CD4-positive, alpha-beta memory T cell (primary cell): Measurements from ENCODE around the gene DTNA. TPM values are rescaled to one million over a fixed set of nuclear protein-coding genes. Genes with fewer than 3 reads are reported as not detected.

ENCODE experiments used
- CTCF ChIA-PET: fragments of 350-600 bp; sonication (Branson Sonifier 250); formaldehyde crosslinking; loops from one replicate; lab custom pipeline; 2021; ENCODE audit warnings: inconsistent platforms; ENCODE audit not compliant: partially characterized antibody; lab: Charles Lee
- POLR2A ChIA-PET: fragments of 350-600 bp; sonication (Branson Sonifier 250); formaldehyde crosslinking; loops from one replicate; lab custom pipeline; 2021; ENCODE audit not compliant: partially characterized antibody; lab: Charles Lee
- DNase-seq, 5 donors: peaks; one replicate each; pipeline versions ENCODE4 v3.0.0 to v3.0.0-alpha.2; 2020 to 2022; ENCODE audit warnings: mixed read lengths in 1 of 5
- H3K27ac ChIP-seq: one replicate; pipeline ENCODE4 v1.7.0; 2013; ENCODE audit warnings: low read depth, low read length
- H3K27me3 ChIP-seq: 2 replicates; pipeline ENCODE4 v1.7.0; 2013; ENCODE audit warnings: mild to moderate bottlenecking, low read length, moderate library complexity; ENCODE audit not compliant: insufficient read depth
- H3K36me3 ChIP-seq: 2 replicates; pipeline ENCODE4 v1.7.0; 2013; ENCODE audit warnings: mild to moderate bottlenecking, low read length, moderate library complexity; ENCODE audit not compliant: insufficient read depth
- H3K4me1 ChIP-seq: 2 replicates; pipeline ENCODE4 v1.7.0; 2013; ENCODE audit warnings: mild to moderate bottlenecking, low read length, moderate library complexity; ENCODE audit not compliant: insufficient read depth
- H3K4me3 ChIP-seq, 2 donors: one replicate each; pipeline ENCODE4 v1.7.0; 2013; ENCODE audit warnings: low read length in 2 of 2, mild to moderate bottlenecking in 1 of 2
- H3K9me3 ChIP-seq, 2 donors: one replicate each; pipeline ENCODE4 v1.7.0; 2013; ENCODE audit warnings: low read length in 2 of 2, control low read depth in 1 of 2; ENCODE audit not compliant: control insufficient read depth in 1 of 2
- H3K27ac Mint-ChIP-seq, 7 donors: one replicate each; pipeline ENCODE4 v1.8.0; 2020 to 2021; ENCODE audit warnings: mixed read lengths in 7 of 7, mild to moderate bottlenecking in 6 of 7, inconsistent platforms in 3 of 7, moderate library complexity in 3 of 7
- H3K27me3 Mint-ChIP-seq, 2 donors: one replicate each; pipeline ENCODE4 v1.8.0; 2020 to 2021; ENCODE audit warnings: mixed read lengths in 2 of 2
- H3K36me3 Mint-ChIP-seq, 2 donors: one replicate each; pipeline ENCODE4 v1.8.0; 2020 to 2021; ENCODE audit warnings: mixed read lengths in 2 of 2, inconsistent platforms in 1 of 2, mild to moderate bottlenecking in 1 of 2
- H3K4me1 Mint-ChIP-seq, 4 donors: one replicate each; pipeline ENCODE4 v1.8.0; 2020 to 2021; ENCODE audit warnings: mixed read lengths in 4 of 4, mild to moderate bottlenecking in 1 of 4
- H3K4me3 Mint-ChIP-seq, 8 donors: one replicate each; pipeline ENCODE4 v1.8.0; 2020 to 2021; ENCODE audit warnings: mixed read lengths in 8 of 8, mild to moderate bottlenecking in 7 of 8, moderate library complexity in 6 of 8, inconsistent platforms in 3 of 8
- H3K9me3 Mint-ChIP-seq, 8 donors: one replicate each; pipeline ENCODE4 v1.8.0; 2020 to 2021; ENCODE audit warnings: mixed read lengths in 8 of 8, mild to moderate bottlenecking in 5 of 8, inconsistent platforms in 3 of 8, moderate library complexity in 1 of 8
- intact Hi-C: fragments of 100-400 bp; cut with micrococcal nuclease; formaldehyde crosslinking; loops from one replicate; pipeline ENCODE4 v1.15.1; 2023
- polyA plus RNA-seq, 2 donors: library from polyadenylated mRNA; unstranded; fragments of 300-500 nt; fragmentation: Illumina TruSeq; gene quantifications; one replicate each; pipeline ENCODE4 v1.2.3, GENCODE V29; 2021
- total RNA-seq, 2 experiments: library from RNA; stranded (reverse); gene quantifications; one replicate each; pipeline ENCODE4 v1.2.3, GENCODE V29; 2021

The DTNA gene
- total and polyA plus RNA-seq, 4 experiments from 2014 or later, result 0.58 TPM; not detected in 3

DNA sequence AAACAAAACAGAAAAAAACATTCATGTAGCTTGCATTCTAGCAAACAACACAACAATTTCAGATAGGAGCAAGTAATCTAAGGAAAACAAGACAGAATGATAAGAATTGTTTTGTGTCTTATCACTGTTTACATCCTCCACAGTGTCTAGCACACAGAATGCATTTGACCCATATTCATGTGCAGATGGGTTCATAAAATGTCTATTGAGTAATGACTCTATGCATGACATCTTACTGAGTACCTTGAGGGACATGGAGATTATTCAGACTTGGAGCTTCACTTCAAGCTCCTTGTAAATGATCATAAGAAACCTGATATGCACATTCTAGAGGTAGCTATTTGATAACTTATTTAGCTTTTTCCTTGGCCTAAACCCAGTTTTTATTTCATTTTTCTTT is 69.0 kb downstream of the DTNA start:
- DNase-seq, result no peak
- peaks cover 0 to 7% (median 2%) of the 10 kb centered on the region in 4 donors for H3K4me1 Mint-ChIP-seq
- H3K4me1 ChIP-seq, result no peaks in the 10 kb centered on the region
- peaks cover 1 to 11% of the 10 kb centered on the region in 2 donors for H3K27me3 Mint-ChIP-seq
- H3K36me3 Mint-ChIP-seq, result no peaks in the 10 kb centered on the region
- H3K4me3 ChIP-seq, result no peak overlapping the region
- no peaks in the 10 kb centered on the region for H3K27me3 ChIP-seq
- intact Hi-C loops, result no loop called here
- no peaks in the 10 kb centered on the region for H3K36me3 ChIP-seq
- H3K4me3 Mint-ChIP-seq, result no peak overlapping the region
- H3K9me3 ChIP-seq, result no peaks in the 10 kb centered on the region
- peaks cover 0 to 3% (median 0%) of the 10 kb centered on the region in 8 donors for H3K9me3 Mint-ChIP-seq
- H3K27ac ChIP-seq, result no peak overlapping the region
- no peak overlapping the region for H3K27ac Mint-ChIP-seq
- ChIA-PET CTCF (interaction anchor here (1.3 to 1.8 kb wide), 2 partner anchors 9 to 10 kb away, joined by 4 read pairs; no protein-coding TSS in a partner anchor), POLR2A (no interaction called here)

DNA sequence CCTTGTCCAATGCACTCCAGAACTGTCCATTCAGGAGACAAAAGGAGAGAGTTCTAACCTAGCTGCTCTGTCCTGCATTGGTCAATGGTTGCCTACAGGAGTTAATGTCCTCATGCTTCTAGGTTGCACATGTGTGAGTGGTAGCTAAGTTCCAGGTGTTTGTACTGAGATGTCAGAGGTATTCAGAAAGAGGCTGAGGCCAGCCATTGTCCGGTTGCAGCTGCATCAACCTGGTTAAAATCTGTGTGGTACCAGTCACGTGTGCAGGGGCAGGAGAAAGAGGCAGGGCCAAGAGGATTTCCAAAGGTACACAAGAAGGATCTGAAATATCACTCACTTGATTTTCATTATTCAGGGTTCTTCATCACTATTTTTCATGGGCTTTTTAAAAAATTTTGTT is 70.8 kb downstream of the DTNA start:
- Mint-ChIP-seq H3K4me3 (no peak overlapping the region), H3K27ac (no peak overlapping the region)
- CTCF ChIA-PET, result interaction anchor here (1.8 kb wide), 1 partner anchor 8 kb away, joined by 4 read pairs; no protein-coding TSS in a partner anchor

DNA sequence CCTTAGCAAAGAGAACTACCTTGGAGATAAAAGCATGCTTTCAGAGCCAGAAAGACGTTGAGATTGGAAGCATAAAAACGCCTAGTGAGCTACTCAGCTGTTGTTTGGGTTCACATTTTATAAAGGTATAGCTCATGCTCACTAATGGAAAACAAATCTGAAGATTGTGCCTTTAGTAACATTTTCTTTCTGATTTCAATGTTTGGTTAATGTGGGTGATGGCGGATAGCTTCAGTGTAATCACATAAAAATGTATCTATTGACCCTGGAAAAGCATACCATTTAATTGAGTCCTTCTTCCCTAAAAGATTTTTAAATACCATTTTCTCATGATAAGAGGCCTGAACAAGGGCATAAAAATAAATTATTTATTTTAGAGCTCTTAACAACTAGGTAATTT is 73.4 kb downstream of the DTNA start:
- Histone ChIP-seq H3K36me3 (no peaks in the 10 kb centered on the region), H3K4me3 (no peak overlapping the region), H3K27ac (no peak overlapping the region), H3K4me1 (no peaks in the 10 kb centered on the region), H3K9me3 (no peaks in the 10 kb centered on the region), H3K27me3 (no peaks in the 10 kb centered on the region)
- H3K27ac Mint-ChIP-seq, result no peak overlapping the region
- H3K27me3 Mint-ChIP-seq, result peaks cover 3 to 6% of the 10 kb centered on the region in 2 donors
- POLR2A ChIA-PET, result no interaction called here
- CTCF ChIA-PET, result interaction anchor here (1.0 to 2.0 kb wide), 2 partner anchors 10 to 11 kb away, joined by 3 to 5 read pairs; no protein-coding TSS in a partner anchor
- no peaks in the 10 kb centered on the region for H3K9me3 Mint-ChIP-seq
- H3K36me3 Mint-ChIP-seq, result no peaks in the 10 kb centered on the region
- DNase-seq, result no peak
- H3K4me3 Mint-ChIP-seq, result peak overlapping the region in 1 of 8 donors; percentile 18
- peaks cover 0 to 7% (median 2%) of the 10 kb centered on the region in 4 donors for H3K4me1 Mint-ChIP-seq
- intact Hi-C loops, result no loop called here

More for the DNA sequence above, 70.8 kb downstream of the DTNA start:
- peaks cover 0 to 7% (median 2%) of the 10 kb centered on the region in 4 donors for H3K4me1 Mint-ChIP-seq
- intact Hi-C loops, result no loop called here
- peaks cover 0 to 3% (median 0%) of the 10 kb centered on the region in 8 donors for H3K9me3 Mint-ChIP-seq
- POLR2A ChIA-PET, result no interaction called here
- Histone ChIP-seq H3K27me3 (no peaks in the 10 kb centered on the region), H3K9me3 (no peaks in the 10 kb centered on the region), H3K4me1 (no peaks in the 10 kb centered on the region), H3K36me3 (no peaks in the 10 kb centered on the region), H3K4me3 (no peak overlapping the region), H3K27ac (no peak overlapping the region)
- H3K27me3 Mint-ChIP-seq, result peaks cover 0 to 9% of the 10 kb centered on the region in 2 donors
- DNase-seq, result no peak
- no peaks in the 10 kb centered on the region for H3K36me3 Mint-ChIP-seq

DNA sequence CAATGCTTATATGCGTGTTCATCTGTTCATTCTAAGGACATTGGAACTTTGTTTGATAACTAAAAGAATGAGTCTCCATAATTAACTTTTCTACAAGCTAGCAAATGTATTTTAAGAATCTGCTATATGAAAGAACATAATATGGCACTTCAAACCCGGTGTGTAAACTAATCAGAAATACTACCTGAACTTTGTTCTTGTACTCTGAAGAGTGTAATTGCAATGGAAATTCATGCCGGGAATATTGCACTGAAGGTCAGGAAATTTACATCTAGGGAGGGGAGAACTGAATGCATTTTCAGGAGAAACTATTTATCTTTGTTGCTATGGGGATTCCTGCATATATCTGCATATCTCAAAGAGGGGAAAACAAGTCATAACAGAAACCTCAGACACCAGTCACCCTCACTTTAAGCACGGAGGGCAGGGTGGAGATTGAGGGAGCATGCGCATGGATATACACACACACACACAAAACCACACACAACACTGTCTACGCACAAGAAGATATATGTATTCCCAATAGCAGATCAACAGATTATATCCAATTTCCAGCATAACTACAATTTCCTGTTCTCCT is 76.2 kb downstream of the DTNA start:
- ChIA-PET POLR2A (no interaction called here), CTCF (interaction anchor here (1.5 to 1.9 kb wide), 2 partner anchors 21 to 29 kb away, joined by 5 read pairs; no protein-coding TSS in a partner anchor)
- no peak overlapping the region for H3K4me3 Mint-ChIP-seq
- Histone ChIP-seq H3K36me3 (no peaks in the 10 kb centered on the region), H3K27me3 (no peaks in the 10 kb centered on the region), H3K9me3 (no peaks in the 10 kb centered on the region), H3K4me1 (no peaks in the 10 kb centered on the region), H3K4me3 (no peak overlapping the region), H3K27ac (no peak overlapping the region)
- DNase-seq, result no peak
- intact Hi-C loops, result no loop called here
- H3K27ac Mint-ChIP-seq, result no peak overlapping the region
- peaks cover 7 to 10% of the 10 kb centered on the region in 2 donors for H3K27me3 Mint-ChIP-seq
- H3K4me1 Mint-ChIP-seq, result peaks cover 0 to 7% (median 2%) of the 10 kb centered on the region in 4 donors
- H3K36me3 Mint-ChIP-seq, result no peaks in the 10 kb centered on the region
- H3K9me3 Mint-ChIP-seq, result no peaks in the 10 kb centered on the region

DNA sequence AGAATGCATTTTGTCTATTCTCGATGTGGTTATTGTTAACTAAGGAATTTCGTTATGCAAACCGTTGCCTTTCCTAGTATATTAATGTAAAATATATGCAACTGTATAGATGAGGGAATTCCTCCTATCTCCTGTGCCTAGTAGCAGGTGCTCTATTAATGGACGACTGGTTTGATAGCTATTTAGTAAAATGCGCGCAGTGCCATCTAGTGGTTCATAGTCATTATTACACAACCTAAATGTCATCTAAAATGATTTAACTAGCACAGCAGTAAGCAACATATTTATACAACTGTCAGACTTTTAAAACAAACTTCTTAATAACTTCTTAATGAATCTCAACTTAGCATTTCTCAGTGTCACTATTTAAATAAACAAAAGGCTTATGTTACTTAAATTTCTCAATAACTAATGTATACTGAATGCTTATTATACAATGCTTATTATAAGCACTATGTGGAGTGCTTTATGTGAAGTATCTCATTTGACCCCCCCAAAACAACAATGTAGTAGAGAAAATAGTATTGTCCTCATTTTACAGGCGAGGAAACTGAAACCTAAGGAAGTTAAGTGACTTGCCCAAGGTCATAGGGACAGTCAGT is 77.9 kb downstream of the DTNA start:
- CTCF ChIA-PET, result interaction anchor here (0.8 to 1.9 kb wide), 9 partner anchors 8 to 127 kb away, joined by 3 to 8 read pairs (median 5); no protein-coding TSS in a partner anchor
- POLR2A ChIA-PET, result no interaction called here

DNA sequence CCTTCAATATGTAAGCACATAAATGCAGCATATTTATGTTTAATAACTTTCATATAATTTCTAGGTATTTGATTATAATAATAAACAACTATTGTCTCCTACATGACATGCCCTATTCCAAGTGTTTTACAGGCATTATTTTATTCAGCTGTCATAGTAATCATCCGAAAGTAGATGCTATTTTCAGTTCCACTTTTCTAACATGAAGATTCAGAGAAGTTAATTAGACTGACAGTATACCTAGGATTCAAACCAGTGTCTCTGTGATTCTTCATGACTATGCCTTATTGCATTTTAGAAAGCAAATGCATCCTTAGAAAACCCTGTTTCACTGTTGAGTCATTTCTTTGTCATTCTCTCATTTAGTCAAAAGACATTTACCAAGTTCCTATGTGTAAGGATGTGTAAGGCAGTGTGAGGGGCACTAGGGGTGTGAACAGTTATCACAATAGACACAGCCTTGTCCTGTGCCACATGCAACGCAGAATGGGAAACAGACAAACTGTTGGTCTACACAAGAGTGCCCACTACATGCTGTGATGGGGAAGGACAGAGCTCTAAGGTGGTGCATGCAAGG is 79.8 kb downstream of the DTNA start:
- Histone ChIP-seq H3K9me3 (no peaks in the 10 kb centered on the region), H3K4me1 (no peaks in the 10 kb centered on the region), H3K27ac (no peak overlapping the region), H3K36me3 (no peaks in the 10 kb centered on the region), H3K4me3 (no peak overlapping the region), H3K27me3 (no peaks in the 10 kb centered on the region)
- H3K27ac Mint-ChIP-seq, result peak overlapping the region in 1 of 7 donors; percentile 34
- ChIA-PET CTCF (interaction anchor here (1.2 kb wide), 2 partner anchors 10 to 40 kb away, joined by 3 to 4 read pairs; no protein-coding TSS in a partner anchor), POLR2A (no interaction called here)
- no peak for DNase-seq
- H3K36me3 Mint-ChIP-seq, result no peaks in the 10 kb centered on the region
- H3K4me3 Mint-ChIP-seq, result no peak overlapping the region
- peaks cover 12 to 15% of the 10 kb centered on the region in 2 donors for H3K27me3 Mint-ChIP-seq
- intact Hi-C loops, result loop anchor here (2.0 kb wide), 1 partner anchor 129 kb away; no protein-coding TSS in a partner anchor
- no peaks in the 10 kb centered on the region for H3K4me1 Mint-ChIP-seq
- peaks cover 0 to 4% (median under 1%) of the 10 kb centered on the region in 8 donors for H3K9me3 Mint-ChIP-seq

More for the DNA sequence above, 77.9 kb downstream of the DTNA start:
- Mint-ChIP-seq H3K4me1 (peaks cover 0 to 4% (median 0%) of the 10 kb centered on the region in 4 donors), H3K27me3 (peaks cover 8 to 10% of the 10 kb centered on the region in 2 donors), H3K36me3 (no peaks in the 10 kb centered on the region), H3K4me3 (no peak overlapping the region), H3K27ac (no peak overlapping the region), H3K9me3 (peaks cover 0 to 4% (median under 1%) of the 10 kb centered on the region in 8 donors)
- no peak overlapping the region for H3K4me3 ChIP-seq
- H3K4me1 ChIP-seq, result no peaks in the 10 kb centered on the region
- no peaks in the 10 kb centered on the region for H3K27me3 ChIP-seq
- H3K36me3 ChIP-seq, result no peaks in the 10 kb centered on the region
- intact Hi-C loops, result loop anchor here (2.0 kb wide), 1 partner anchor 127 kb away; no protein-coding TSS in a partner anchor
- DNase-seq, result peak in 4 of 5 donors; percentile 19 to 29 (median 24)
- H3K27ac ChIP-seq, result no peak overlapping the region
- H3K9me3 ChIP-seq, result no peaks in the 10 kb centered on the region

DNA sequence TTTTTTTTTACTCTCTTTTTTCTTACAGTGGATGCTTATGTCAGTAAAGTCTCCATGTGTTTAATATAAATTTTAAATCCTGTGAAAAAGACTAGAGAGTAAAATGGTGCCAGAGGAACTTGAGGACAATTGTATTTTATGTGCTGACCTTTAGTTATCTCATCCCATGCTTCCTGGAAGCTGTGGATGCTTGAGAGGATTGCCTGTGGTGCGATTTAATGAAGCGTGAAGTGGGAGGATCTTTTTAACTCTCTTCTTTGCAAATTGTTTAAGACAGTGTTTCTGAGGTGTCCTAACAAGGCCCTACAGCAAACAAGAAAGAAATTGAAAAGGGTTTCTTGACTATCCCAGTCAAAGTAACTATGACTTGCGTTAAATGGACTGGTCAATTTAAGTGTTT is 84.2 kb downstream of the DTNA start:
- Mint-ChIP-seq H3K27me3 (peaks cover 12 to 14% of the 10 kb centered on the region in 2 donors), H3K27ac (no peak overlapping the region), H3K4me1 (no peaks in the 10 kb centered on the region), H3K9me3 (peaks cover 0 to 4% (median under 1%) of the 10 kb centered on the region in 8 donors), H3K4me3 (no peak overlapping the region), H3K36me3 (no peaks in the 10 kb centered on the region)
- Histone ChIP-seq H3K4me1 (no peaks in the 10 kb centered on the region), H3K27ac (no peak overlapping the region), H3K27me3 (no peaks in the 10 kb centered on the region), H3K36me3 (no peaks in the 10 kb centered on the region), H3K4me3 (no peak overlapping the region), H3K9me3 (no peaks in the 10 kb centered on the region)
- ChIA-PET POLR2A (no interaction called here), CTCF (interaction anchor here (1.2 kb wide), 1 partner anchor 10 kb away, joined by 5 read pairs; no protein-coding TSS in a partner anchor)
- no peak for DNase-seq
- intact Hi-C loops, result no loop called here
